Measurements from ENCODE around the gene FRMD3. TPM values are rescaled to one million over a fixed set of nuclear protein-coding genes. Genes with fewer than 3 reads are reported as not detected.
A peak's percentile ranks its signal among the peaks of the same experiment; 100 is the strongest.

FRMD3 gene
- total and polyA plus RNA-seq, 2 donors (not counting 1 experiment from before 2014, with no cell fraction given) = 0.19 to 0.66 TPM

- Histone ChIP-seq H3K79me2 (ENCODE audit: control insufficient read depth, insufficient read depth, low read length) (no peaks in the 10 kb centered on the region), H3K27me3 (ENCODE audit: control insufficient read depth, insufficient read depth, low read length) (no peaks in the 10 kb centered on the region), H3K4me1 (ENCODE audit: control insufficient read depth, extremely low read depth, insufficient read depth, low read length) (no peaks in the 10 kb centered on the region), H3K27ac (ENCODE audit: insufficient read depth, low read length) (no peak overlapping the region), H3K9me3 (ENCODE audit: control insufficient read depth, insufficient read depth, low read depth, low read length) (no peaks in the 10 kb centered on the region), H2AFZ (ENCODE audit: low read length) (no peak overlapping the region), H3K9ac (ENCODE audit: insufficient read depth, low read length) (no peak overlapping the region), H3K4me3 (replicated peaks in 1 of 4; ENCODE audit: control extremely low read depth in 1 of 4, insufficient read depth in 1 of 4, low read depth in 3 of 4, low read length in 4 of 4) (no peak overlapping the region), H3K4me2 (ENCODE audit: extremely low read depth, insufficient read depth, low read length) (no peak overlapping the region), H4K20me1 (ENCODE audit: control insufficient read depth, extremely low read depth, insufficient read depth, low read length) (no peaks in the 10 kb centered on the region), H3K36me3 (ENCODE audit: control insufficient read depth, insufficient read depth, low read length) (no peaks in the 10 kb centered on the region)
- DNase-seq (ENCODE audit: low read depth in 2 of 2) = peak in 1 of 2 donors; percentile 19
- TF ChIP-seq EZH2 (IDR thresholded peaks at IDR 0.05; ENCODE audit: low read length, missing control alignments) = no peak
- no peak for TF ChIP-seq CTCF (conservative IDR thresholded peaks at IDR 0.05 in 1 of 2, IDR thresholded peaks at IDR 0.05 in 1 of 2; ENCODE audit: low read depth in 1 of 2, low read length in 2 of 2)
Observed at GRCh38 chr9:83472221-83472665, 66.0 kb downstream of the FRMD3 start.

- Histone ChIP-seq H3K4me2 (ENCODE audit: extremely low read depth, insufficient read depth, low read length) (no peak overlapping the region), H3K79me2 (ENCODE audit: control insufficient read depth, insufficient read depth, low read length) (no peaks in the 10 kb centered on the region), H3K9me3 (ENCODE audit: control insufficient read depth, insufficient read depth, low read depth, low read length) (no peaks in the 10 kb centered on the region), H4K20me1 (ENCODE audit: control insufficient read depth, extremely low read depth, insufficient read depth, low read length) (no peaks in the 10 kb centered on the region), H3K9ac (ENCODE audit: insufficient read depth, low read length) (no peak overlapping the region), H3K4me3 (replicated peaks in 1 of 4; ENCODE audit: control extremely low read depth in 1 of 4, insufficient read depth in 1 of 4, low read depth in 3 of 4, low read length in 4 of 4) (no peak overlapping the region), H3K4me1 (ENCODE audit: control insufficient read depth, extremely low read depth, insufficient read depth, low read length) (no peaks in the 10 kb centered on the region), H3K36me3 (ENCODE audit: control insufficient read depth, insufficient read depth, low read length) (no peaks in the 10 kb centered on the region), H3K27ac (ENCODE audit: insufficient read depth, low read length) (no peak overlapping the region), H2AFZ (ENCODE audit: low read length) (no peak overlapping the region), H3K27me3 (ENCODE audit: control insufficient read depth, insufficient read depth, low read length) (no peaks in the 10 kb centered on the region)
- DNase-seq (ENCODE audit: low read depth in 2 of 2) = no peak
- TF ChIP-seq EZH2 (IDR thresholded peaks at IDR 0.05; ENCODE audit: low read length, missing control alignments) (no peak), CTCF (conservative IDR thresholded peaks at IDR 0.05 in 1 of 2, IDR thresholded peaks at IDR 0.05 in 1 of 2; ENCODE audit: low read depth in 1 of 2, low read length in 2 of 2) (no peak)
Observed at GRCh38 chr9:83471241-83471640, 67.0 kb downstream of the FRMD3 start.

GRCh38 chr9:83469722-83470121 is 68.5 kb downstream of the FRMD3 start:
- no peak for TF ChIP-seq EZH2 (IDR thresholded peaks at IDR 0.05; ENCODE audit: low read length, missing control alignments)
- TF ChIP-seq CTCF (conservative IDR thresholded peaks at IDR 0.05 in 1 of 2, IDR thresholded peaks at IDR 0.05 in 1 of 2; ENCODE audit: low read depth in 1 of 2, low read length in 2 of 2) = no peak
- Histone ChIP-seq H3K9me3 (ENCODE audit: control insufficient read depth, insufficient read depth, low read depth, low read length) (no peaks in the 10 kb centered on the region), H2AFZ (ENCODE audit: low read length) (no peak overlapping the region), H3K27ac (ENCODE audit: insufficient read depth, low read length) (no peak overlapping the region), H3K36me3 (ENCODE audit: control insufficient read depth, insufficient read depth, low read length) (no peaks in the 10 kb centered on the region), H3K4me1 (ENCODE audit: control insufficient read depth, extremely low read depth, insufficient read depth, low read length) (no peaks in the 10 kb centered on the region), H3K27me3 (ENCODE audit: control insufficient read depth, insufficient read depth, low read length) (no peaks in the 10 kb centered on the region), H4K20me1 (ENCODE audit: control insufficient read depth, extremely low read depth, insufficient read depth, low read length) (no peaks in the 10 kb centered on the region), H3K4me2 (ENCODE audit: extremely low read depth, insufficient read depth, low read length) (no peak overlapping the region), H3K4me3 (replicated peaks in 1 of 4; ENCODE audit: control extremely low read depth in 1 of 4, insufficient read depth in 1 of 4, low read depth in 3 of 4, low read length in 4 of 4) (no peak overlapping the region), H3K9ac (ENCODE audit: insufficient read depth, low read length) (no peak overlapping the region), H3K79me2 (ENCODE audit: control insufficient read depth, insufficient read depth, low read length) (no peaks in the 10 kb centered on the region)
- DNase-seq (ENCODE audit: low read depth in 2 of 2) = no peak

All from fibroblast of lung (primary cell).